H4 (cell line): ENCODE measurements around the gene C15orf61. TPM values are rescaled to one million over a fixed set of nuclear protein-coding genes. Genes with fewer than 3 reads are reported as not detected.

Source experiments
- DNase-seq: peaks from one replicate; pipeline ENCODE4 v3.0.0-alpha.2; 2015; ENCODE audit warnings: low spot score
- total RNA-seq: library from RNA; depleted of rRNA; stranded (reverse); fragments of >200 nt; shearing (Covaris generic); gene quantifications from 2 replicates; pipeline ENCODE4 v1.2.3, GENCODE V29; 2014

The C15orf61 gene
- total RNA-seq, 1 experiment from 2014 or later = 2.4 TPM

DNA sequence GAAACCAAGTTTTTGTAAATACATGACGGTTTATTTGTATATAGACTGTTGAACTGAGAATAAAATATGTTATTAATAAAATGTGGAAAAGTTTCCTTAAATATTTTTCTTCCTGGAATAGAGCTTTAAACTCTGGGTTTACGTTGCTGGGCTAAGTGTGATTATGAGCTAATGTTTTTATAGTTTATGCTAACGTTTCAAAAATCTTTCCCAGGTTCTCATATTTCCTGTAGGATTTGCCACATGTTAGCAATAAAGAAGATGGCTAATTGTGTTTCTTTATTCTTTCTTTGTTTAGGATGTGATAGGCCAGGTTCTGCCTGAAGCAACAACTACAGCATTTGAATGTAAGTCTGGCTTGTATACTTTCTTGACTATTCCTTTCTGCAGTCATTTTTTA is 28.8 kb downstream of the C15orf61 start:
- no peak for DNase-seq

- DNase-seq = peak; percentile 29
Measured at GRCh38 chr15:67550522-67550921, 29.6 kb downstream of the C15orf61 start.

DNA sequence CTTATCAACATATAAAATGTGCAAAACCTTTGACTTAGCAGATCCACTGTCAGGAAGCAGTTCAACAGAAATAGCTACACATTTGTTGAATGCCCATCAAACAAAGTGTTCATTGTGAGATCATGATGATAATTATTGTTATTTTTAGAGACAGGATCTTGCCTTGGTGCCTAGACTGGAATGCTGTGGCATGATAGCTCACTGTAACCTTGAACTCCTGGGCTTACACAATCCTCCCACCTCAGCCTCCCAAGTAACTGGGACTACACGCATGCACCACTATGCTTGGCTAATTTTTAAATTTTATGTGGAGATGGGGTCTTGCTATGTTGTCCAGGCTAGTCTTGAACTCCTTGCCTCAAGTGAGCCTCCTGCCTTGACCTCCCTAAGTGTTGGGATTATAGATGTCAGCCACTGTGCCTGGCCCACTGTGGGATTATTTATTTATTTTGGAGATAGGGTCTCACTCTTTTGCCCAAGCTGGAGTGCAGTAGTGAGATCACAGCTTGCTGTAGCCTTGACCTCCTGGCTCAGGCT is 30.3 kb downstream of the C15orf61 start:
- DNase-seq = no peak

DNA sequence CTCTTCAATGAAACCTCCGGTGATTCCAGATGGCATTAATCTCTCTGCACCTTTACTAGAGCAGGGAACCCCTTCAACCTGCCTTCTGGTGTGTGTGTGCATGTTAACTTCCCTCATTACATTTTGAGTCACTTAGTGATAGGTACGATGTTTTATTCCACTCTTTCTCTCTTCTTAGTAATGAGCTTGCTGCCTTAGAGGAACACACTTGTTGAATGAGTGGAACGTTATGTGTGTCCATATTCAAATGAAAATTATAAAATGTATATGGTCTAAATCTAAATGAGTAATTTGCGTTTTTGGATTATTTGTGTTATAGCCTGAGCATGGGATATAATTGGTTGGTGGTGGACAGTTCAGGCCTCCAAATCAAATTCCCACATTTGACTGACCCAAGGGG is 33.6 kb downstream of the C15orf61 start:
- DNase-seq = no peak

DNA sequence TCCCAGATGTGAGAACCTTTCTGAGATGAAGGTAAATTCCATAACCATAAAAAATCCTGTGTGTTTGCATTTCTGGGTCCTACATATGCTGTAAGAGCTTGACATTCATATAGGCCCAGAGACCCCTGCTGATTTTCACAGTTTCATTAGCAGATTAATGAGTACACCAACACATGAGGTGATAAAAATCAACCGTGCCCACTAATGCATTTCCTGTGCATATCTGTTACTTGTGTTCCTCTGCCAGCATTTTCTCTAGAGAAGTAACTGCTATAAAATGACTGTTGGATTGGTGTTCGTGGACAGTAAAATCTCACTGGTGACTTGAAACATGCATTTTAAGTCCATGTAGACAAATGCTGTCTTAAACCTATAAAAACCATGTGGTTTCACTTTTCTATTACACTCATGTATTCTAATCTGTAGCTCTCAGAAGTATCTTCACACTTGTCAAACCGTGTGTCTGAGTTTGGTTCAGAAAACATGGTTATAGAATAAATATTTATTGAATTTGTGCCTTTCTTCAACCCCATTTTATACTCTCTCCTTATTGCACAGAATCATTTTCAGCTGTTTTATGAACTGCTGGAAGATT is 36.1 kb downstream of the C15orf61 start:
- DNase-seq = no peak

GRCh38 chr15:67558502-67558901 is 37.6 kb downstream of the C15orf61 start:
- DNase-seq = no peak

- DNase-seq = no peak
Measured at GRCh38 chr15:67559158-67559557, 38.2 kb downstream of the C15orf61 start.

DNA sequence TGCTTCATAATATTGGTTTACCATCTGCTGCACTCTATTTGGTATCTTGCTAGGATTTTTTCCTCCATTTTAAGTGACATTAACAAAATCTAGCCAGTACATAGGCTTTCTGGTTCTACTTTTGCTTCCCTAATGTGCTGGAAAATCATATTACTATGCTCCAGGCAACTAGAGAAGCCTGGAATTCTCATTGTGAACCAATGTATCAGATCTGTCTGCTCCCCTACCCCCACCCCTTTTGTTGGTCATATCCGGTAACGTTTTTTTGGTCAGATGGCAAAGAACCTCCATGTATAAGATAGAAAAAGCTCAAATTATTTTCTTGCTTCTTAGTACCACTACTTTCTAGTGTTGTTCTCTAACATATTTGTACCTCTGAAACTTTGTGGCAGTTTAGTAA is 38.6 kb downstream of the C15orf61 start:
- no peak for DNase-seq

- DNase-seq = no peak
Measured at GRCh38 chr15:67560320-67560719, 39.4 kb downstream of the C15orf61 start.

- DNase-seq = no peak
Measured at GRCh38 chr15:67563092-67563491, 42.2 kb downstream of the C15orf61 start.

DNA sequence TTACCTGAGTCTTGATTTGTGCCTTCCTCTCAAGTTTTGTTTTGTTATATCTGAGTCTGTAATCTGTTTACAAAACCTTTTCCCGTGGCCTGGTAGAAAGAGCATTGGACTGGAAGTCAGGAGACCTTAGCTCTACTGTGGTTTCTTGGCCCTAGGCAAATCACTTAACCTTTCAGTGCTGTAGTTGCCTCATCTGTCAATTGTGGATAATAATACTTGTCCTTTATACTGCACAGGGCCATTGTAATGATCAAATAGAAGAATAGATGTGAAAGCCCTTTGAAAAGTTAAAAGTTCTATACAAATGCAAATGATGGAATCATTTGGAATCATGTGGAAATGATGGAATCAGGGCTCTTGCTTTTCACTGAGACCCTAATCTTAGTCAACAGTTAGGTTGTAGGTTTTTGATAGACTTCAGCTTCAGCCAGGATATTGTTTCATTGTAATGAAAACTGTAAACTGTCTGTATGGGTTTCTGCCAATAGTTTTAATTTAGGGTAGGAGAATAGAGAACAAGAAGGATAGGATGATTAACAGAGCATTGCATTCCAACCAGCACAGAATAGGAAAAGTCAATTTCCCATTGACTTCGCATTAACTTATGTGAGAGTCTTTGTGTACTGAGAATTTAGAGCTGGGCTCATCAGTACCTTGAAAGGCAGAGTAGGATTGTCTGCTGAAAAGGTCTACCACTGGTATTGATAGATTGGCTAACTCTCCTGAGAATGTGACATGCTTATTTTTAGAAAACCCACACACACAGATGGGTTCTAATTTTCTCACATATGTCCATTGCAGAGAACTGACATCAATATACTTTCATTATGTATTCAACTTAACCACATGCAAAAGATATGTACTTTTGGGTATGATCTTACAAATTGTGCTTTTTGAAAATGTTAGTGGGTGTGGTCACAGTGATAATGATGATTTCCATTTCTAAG is 43.4 kb downstream of the C15orf61 start:
- no peak for DNase-seq

DNA sequence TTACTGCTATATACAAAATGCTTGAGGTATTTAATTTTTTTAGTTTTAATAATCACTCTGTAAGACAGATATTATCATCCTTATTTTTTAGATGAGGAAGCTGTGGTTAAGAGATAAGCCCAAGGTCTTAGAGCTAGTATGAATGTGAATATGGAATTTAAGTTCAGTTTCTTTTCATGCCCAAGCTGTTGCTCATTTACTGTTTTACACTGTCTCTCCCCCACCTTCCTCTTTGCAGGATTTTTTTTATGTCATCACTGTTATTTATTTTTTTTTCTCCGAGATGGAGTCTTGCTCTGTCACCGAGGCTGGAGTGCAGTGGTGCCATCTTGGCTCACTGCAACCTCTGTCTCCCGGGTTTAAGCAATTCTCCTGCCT is 44.0 kb downstream of the C15orf61 start:
- DNase-seq = no peak

DNA sequence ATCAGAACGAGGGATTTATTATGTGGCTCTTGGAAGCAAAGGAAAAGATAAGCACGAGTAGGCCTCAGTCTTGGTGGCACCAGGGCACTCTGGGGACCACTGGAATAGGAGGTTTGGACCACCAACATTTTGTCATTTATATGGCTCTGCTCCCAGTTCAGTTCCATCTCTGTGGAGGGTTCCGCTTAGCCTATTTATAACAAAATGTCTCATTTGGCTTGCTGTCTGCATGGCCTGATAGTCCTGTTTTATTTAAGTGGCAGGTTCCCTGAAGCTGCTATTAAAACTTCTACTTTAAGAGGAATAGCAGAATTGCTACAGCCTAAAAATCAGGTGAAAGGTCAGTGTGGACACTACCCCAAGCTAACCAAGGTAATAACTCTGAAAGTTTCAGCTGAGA is 48.7 kb downstream of the C15orf61 start:
- DNase-seq = no peak

GRCh38 chr15:67570875-67571647 is 50.1 kb downstream of the C15orf61 start:
- no peak for DNase-seq

GRCh38 chr15:67571648-67572415 is 50.9 kb downstream of the C15orf61 start:
- DNase-seq = no peak

GRCh38 chr15:67573194-67573593 is 52.3 kb downstream of the C15orf61 start:
- DNase-seq = no peak

- DNase-seq = no peak
Measured at GRCh38 chr15:67575039-67575502, 54.1 kb downstream of the C15orf61 start.

DNA sequence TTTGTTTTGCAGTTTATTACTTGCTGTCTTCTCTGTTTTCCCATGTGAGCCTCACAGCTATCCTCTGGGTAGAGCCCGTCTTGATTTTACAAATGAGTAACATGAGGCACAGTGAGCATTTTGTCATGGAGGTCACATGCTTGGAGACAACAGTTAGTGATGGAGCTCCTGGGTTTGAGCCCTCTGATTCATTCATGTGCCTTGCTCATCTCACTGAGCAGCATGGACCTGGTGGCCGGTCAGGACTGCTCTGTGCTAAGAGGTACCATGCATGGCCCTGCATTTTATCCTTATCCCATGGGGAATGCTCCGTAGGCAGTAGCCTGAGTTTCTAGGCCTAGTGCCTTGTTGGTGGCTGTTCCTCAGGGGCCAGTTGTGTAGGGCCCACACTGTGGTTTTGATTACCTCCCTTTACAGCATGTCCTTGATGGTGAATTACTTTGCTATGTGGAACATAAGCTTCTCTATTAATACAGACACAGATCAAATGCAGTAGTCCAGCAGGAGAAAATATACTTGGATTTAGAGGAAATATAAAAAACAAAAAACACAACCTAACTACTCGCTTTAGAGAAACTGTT is 57.2 kb downstream of the C15orf61 start:
- no peak for DNase-seq

GRCh38 chr15:67579164-67579563 is 58.2 kb downstream of the C15orf61 start:
- no peak for DNase-seq
